Duodenal mucosa (tissue), 2 donors: ENCODE results near the gene CIRBP.
A peak's percentile ranks its signal among the peaks of the same experiment; 100 is the strongest.

Experiments used
- H3K27ac ChIP-seq: one replicate; pipeline ENCODE4 v1.7.0; 2013; ENCODE audit warnings: low read depth, low read length
- H3K27me3 ChIP-seq, 2 donors: one replicate each; pipeline ENCODE4 v1.7.0; 2013; ENCODE audit warnings: low read length in 2 of 2, control low read depth in 1 of 2; ENCODE audit not compliant: insufficient read depth in 2 of 2, control insufficient read depth in 1 of 2
- H3K36me3 ChIP-seq, 2 donors: one replicate each; pipeline ENCODE4 v1.7.0; 2013; ENCODE audit warnings: low read length in 2 of 2, control low read depth in 1 of 2; ENCODE audit not compliant: insufficient read depth in 2 of 2, control insufficient read depth in 1 of 2
- H3K4me1 ChIP-seq, 2 donors: one replicate each; pipeline ENCODE4 v1.7.0; 2013; ENCODE audit warnings: low read length in 2 of 2, control low read depth in 1 of 2; ENCODE audit not compliant: insufficient read depth in 2 of 2, control insufficient read depth in 1 of 2
- H3K4me3 ChIP-seq, 2 donors: one replicate each; pipeline ENCODE4 v1.7.0; 2013; ENCODE audit warnings: low read length in 2 of 2, low read depth in 1 of 2
- H3K9ac ChIP-seq, 2 donors: one replicate each; pipeline ENCODE4 v1.7.0; 2013; ENCODE audit warnings: low read length in 2 of 2, low read depth in 1 of 2
- H3K9me3 ChIP-seq, 2 donors: one replicate each; pipeline ENCODE4 v1.7.0; 2013; ENCODE audit warnings: low read length in 2 of 2, control low read depth in 1 of 2; ENCODE audit not compliant: control insufficient read depth in 1 of 2

CIRBP gene

GRCh38 chr19:1231729-1232637 lies 37.1 kb upstream of the CIRBP start:
- no peak overlapping the region for H3K9ac ChIP-seq
- no peaks in the 10 kb centered on the region for H3K36me3 ChIP-seq
- H3K27ac ChIP-seq = no peak overlapping the region
- H3K27me3 ChIP-seq = peaks cover 21 to 27% of the 10 kb centered on the region in 2 donors
- no peaks in the 10 kb centered on the region for H3K9me3 ChIP-seq
- peaks cover 0 to 19% of the 10 kb centered on the region in 2 donors for H3K4me1 ChIP-seq
- H3K4me3 ChIP-seq = no peak overlapping the region

DNA sequence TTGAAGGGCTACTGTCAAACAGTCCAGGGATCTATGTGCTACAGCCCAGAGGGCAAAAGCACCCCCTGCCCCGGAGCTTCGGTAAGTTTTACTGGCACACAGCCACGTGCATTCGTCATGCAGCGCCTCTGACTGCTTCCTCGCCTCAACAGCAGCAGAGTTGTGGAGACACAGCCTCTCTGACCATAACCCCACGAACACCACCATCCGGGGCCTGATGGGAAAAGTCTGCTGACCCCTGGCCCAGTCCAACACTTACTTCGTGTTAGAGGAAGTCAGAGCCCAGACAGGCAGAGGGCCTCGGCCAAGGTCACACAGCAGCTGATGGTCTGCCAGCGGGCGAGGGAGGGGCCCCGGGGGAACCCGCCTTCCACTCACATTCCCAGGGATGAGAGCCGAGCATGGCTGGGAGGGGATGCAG lies 36.5 kb upstream of the CIRBP start:
- H3K27me3 ChIP-seq = peaks cover 27 to 31% of the 10 kb centered on the region in 2 donors
- no peak overlapping the region for H3K9ac ChIP-seq
- peaks cover 0 to 24% of the 10 kb centered on the region in 2 donors for H3K4me1 ChIP-seq
- no peaks in the 10 kb centered on the region for H3K9me3 ChIP-seq
- no peaks in the 10 kb centered on the region for H3K36me3 ChIP-seq
- no peak overlapping the region for H3K4me3 ChIP-seq
- no peak overlapping the region for H3K27ac ChIP-seq

DNA sequence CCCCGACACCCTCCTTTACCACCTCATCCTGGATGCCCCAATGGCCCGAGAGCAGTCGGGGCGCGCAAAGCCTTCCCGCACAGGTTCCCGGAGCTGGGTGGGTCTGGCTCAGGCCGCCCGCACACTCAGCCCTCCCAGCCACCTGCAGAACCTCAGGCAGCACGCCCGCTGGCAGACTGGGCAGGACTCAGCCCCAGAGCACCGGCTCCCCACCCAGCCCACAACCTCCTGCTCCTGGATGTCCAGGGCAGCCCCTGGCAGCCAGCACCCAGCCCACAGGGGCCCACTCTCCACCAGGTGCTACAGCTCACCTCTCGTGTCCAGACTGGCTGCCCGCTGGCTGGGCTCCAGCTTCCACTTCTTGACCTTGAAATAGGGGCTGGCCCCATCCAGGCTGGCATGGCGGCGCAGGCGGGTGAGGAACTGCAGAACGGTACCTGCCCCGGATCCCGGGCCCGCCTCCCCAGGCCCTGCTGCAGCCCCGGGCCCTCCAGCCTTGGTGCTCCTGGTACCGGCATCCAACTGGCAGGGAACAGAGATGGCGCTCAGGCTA lies 35.9 kb upstream of the CIRBP start:
- Histone ChIP-seq H3K9me3 (no peaks in the 10 kb centered on the region), H3K36me3 (no peaks in the 10 kb centered on the region), H3K27me3 (peaks cover 27 to 31% of the 10 kb centered on the region in 2 donors), H3K9ac (no peak overlapping the region), H3K4me1 (peaks cover 0 to 25% of the 10 kb centered on the region in 2 donors), H3K27ac (no peak overlapping the region), H3K4me3 (no peak overlapping the region)

GRCh38 chr19:1234051-1234954 lies 34.8 kb upstream of the CIRBP start:
- no peak overlapping the region for H3K27ac ChIP-seq
- peaks cover 27 to 31% of the 10 kb centered on the region in 2 donors for H3K27me3 ChIP-seq
- no peak overlapping the region for H3K4me3 ChIP-seq
- peaks cover 0 to 31% of the 10 kb centered on the region in 2 donors for H3K4me1 ChIP-seq
- H3K36me3 ChIP-seq = no peaks in the 10 kb centered on the region
- no peak overlapping the region for H3K9ac ChIP-seq
- H3K9me3 ChIP-seq = no peaks in the 10 kb centered on the region

DNA sequence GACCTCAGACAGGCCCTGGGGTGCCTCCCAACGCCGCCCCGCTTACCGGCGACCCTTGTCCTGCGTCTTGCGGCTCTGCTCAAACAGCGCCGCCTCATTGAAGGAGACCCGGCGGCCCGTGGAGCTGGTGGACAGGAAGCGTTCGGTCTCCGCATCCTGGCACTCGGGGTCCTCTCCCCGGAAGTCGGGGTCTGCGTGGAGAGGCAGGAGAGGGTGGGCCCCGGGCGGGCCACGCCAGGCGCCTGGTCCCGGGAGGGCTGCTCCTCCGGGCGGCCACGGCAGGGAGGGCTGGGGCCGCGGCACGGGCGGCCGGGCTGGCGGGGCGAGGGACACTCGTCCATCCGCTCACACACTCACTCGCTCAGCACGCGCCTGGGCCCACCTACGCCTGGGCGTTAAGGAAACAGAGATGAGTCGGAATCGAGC lies 34.2 kb upstream of the CIRBP start:
- Histone ChIP-seq H3K4me1 (peaks cover 0 to 31% of the 10 kb centered on the region in 2 donors), H3K36me3 (no peaks in the 10 kb centered on the region), H3K27ac (no peak overlapping the region), H3K4me3 (no peak overlapping the region), H3K9ac (no peak overlapping the region), H3K9me3 (no peaks in the 10 kb centered on the region), H3K27me3 (peaks cover 27 to 31% of the 10 kb centered on the region in 2 donors)

- peaks cover 0 to 33% of the 10 kb centered on the region in 2 donors for H3K4me1 ChIP-seq
Measured at GRCh38 chr19:1235625-1236538, 33.2 kb upstream of the CIRBP start.

DNA sequence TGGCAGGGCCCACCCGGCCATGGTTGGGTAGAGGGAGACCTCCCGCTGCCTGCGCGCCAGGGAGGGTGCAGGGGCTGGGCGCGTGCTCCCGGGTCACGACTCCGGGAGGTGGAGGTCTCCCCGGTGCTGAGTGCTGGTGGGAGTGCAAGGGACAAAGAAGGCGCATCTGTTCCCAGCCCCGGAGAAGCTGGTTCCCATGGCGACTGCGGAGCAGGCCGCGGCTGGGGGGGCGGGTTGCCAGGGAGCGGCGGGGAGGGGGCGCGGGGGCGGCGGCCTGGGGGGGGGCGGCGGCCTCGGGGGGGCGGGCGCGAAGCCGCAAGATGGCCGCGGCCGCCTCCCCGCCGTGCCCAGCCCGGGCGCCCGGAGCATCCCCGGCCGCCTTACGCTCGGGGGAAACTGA lies 32.6 kb upstream of the CIRBP start:
- Histone ChIP-seq H3K27ac (no peak overlapping the region), H3K4me3 (no peak overlapping the region), H3K27me3 (peaks cover 27 to 30% of the 10 kb centered on the region in 2 donors), H3K4me1 (peaks cover 0 to 40% of the 10 kb centered on the region in 2 donors), H3K9ac (no peak overlapping the region), H3K36me3 (no peaks in the 10 kb centered on the region), H3K9me3 (no peaks in the 10 kb centered on the region)

More at GRCh38 chr19:1235625-1236538, 33.2 kb upstream of the CIRBP start:
- H3K36me3 ChIP-seq = no peaks in the 10 kb centered on the region
- no peak overlapping the region for H3K9ac ChIP-seq
- peaks cover 27 to 31% of the 10 kb centered on the region in 2 donors for H3K27me3 ChIP-seq
- H3K27ac ChIP-seq = no peak overlapping the region
- no peaks in the 10 kb centered on the region for H3K9me3 ChIP-seq
- H3K4me3 ChIP-seq = no peak overlapping the region

DNA sequence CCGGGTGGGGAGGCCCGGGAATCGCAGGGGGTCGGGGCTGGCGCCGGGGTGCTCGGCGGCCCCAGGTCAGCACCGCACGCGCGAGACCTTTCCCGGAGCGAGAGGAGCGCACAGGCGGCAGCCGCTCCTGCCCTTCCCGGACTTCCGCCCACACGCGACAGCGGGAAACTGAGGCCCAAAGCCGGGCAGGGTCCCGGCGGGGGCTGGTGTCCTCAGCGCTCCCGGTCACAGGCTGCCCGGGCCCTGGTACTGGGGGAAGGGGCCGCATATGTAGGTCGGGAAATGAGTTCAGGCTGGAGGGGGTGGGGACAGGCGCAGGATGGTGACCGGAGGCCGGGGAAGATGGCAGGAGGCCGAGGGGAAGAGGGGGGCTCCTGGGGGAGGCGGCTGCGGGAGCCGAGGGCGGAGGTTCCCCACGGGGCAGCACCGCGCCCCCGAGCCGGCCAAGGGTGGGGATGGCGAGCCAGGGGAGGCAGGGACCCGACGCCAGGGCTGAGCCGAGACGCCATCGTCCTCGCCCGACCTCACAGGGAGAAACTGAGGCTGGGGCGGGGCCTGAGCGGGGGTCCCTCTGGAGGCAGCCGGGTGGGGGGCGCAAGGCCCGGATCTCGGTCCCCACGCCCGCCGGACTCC lies 32.0 kb upstream of the CIRBP start:
- peaks cover 27 to 28% of the 10 kb centered on the region in 2 donors for H3K27me3 ChIP-seq
- H3K4me1 ChIP-seq = peaks cover 0 to 42% of the 10 kb centered on the region in 2 donors
- no peak overlapping the region for H3K9ac ChIP-seq
- H3K9me3 ChIP-seq = no peaks in the 10 kb centered on the region
- no peak overlapping the region for H3K27ac ChIP-seq
- peak overlapping the region; percentile 29 to 48 for H3K4me3 ChIP-seq
- H3K36me3 ChIP-seq = no peaks in the 10 kb centered on the region
